Activated CD4-positive, alpha-beta T cell treated with anti-CD3 and anti-CD28 coated beads, Interleukin-2, amount 50 U/mL, for 4 hours (primary cell): ENCODE measurements around the gene CREB3L4.

Source experiments
- DNase-seq, 2 experiments: peaks; one replicate each; pipeline ENCODE4 v3.0.0-alpha.2; 2020

CREB3L4 gene

GRCh38 chr1:153967107-153967999 lies at the start of gene CREB3L4:
Gene CREB3L4, plus strand, starts transcription at chr1:153967902. Its CDS starts 624 bp downstream, at chr1:153968526.
- peak; percentile 73 to 78 for DNase-seq

GRCh38 chr1:153919876-153920852 lies 47.5 kb upstream of the CREB3L4 start:
- peak in 1 of 2 experiments; percentile 0 for DNase-seq

GRCh38 chr1:153921080-153921802 lies 46.5 kb upstream of the CREB3L4 start:
- no peak for DNase-seq

GRCh38 chr1:153921803-153922075 lies 46.0 kb upstream of the CREB3L4 start:
- DNase-seq = no peak

GRCh38 chr1:153922076-153922971 lies 45.4 kb upstream of the CREB3L4 start:
- DNase-seq = peak; percentile 44 to 55

GRCh38 chr1:153922972-153923925 lies 44.5 kb upstream of the CREB3L4 start, which contains the start of gene GATAD2B:
Gene GATAD2B, minus strand, starts transcription at chr1:153922972. Its CDS starts 94,625 bp downstream, at chr1:153828347.
- DNase-seq = peak; percentile 98

- no peak for DNase-seq
These were observed 41.3 kb upstream of the CREB3L4 start for GRCh38 chr1:153926405-153926804.

GRCh38 chr1:153928245-153928644 lies 39.5 kb upstream of the CREB3L4 start:
- DNase-seq = no peak

GRCh38 chr1:153928791-153929341 lies 38.8 kb upstream of the CREB3L4 start:
- no peak for DNase-seq

GRCh38 chr1:153929426-153929825 lies 38.3 kb upstream of the CREB3L4 start:
- DNase-seq = no peak

GRCh38 chr1:153929981-153930948 lies 37.4 kb upstream of the CREB3L4 start:
- no peak for DNase-seq

- no peak for DNase-seq
These were observed 35.3 kb upstream of the CREB3L4 start for GRCh38 chr1:153932156-153933131.

- DNase-seq = no peak
These were observed 34.3 kb upstream of the CREB3L4 start for GRCh38 chr1:153933430-153933829.

- DNase-seq = no peak
These were observed 33.7 kb upstream of the CREB3L4 start for GRCh38 chr1:153933955-153934354.

GRCh38 chr1:153934746-153935145 lies 33.0 kb upstream of the CREB3L4 start:
- DNase-seq = no peak

- no peak for DNase-seq
These were observed 31.5 kb upstream of the CREB3L4 start for GRCh38 chr1:153936011-153936802.

- no peak for DNase-seq
These were observed 30.4 kb upstream of the CREB3L4 start for GRCh38 chr1:153937331-153937730.
